Effector memory CD4-positive, alpha-beta T cell (primary cell): ENCODE results near the gene FAM83C.

Experiments
- DNase-seq, 3 donors: peaks; one replicate each; pipeline ENCODE4 v3.0.0-alpha.2; 2020
- H3K27ac ChIP-seq: 2 replicates; pipeline ENCODE4 v1.7.0; 2013; ENCODE audit warnings: mild to moderate bottlenecking, low read length, moderate library complexity; ENCODE audit not compliant: insufficient read depth, poor library complexity, severe bottlenecking
- H3K27me3 ChIP-seq: replicated peaks from 2 replicates; pipeline ENCODE4 v1.7.0; 2013; ENCODE audit warnings: mild to moderate bottlenecking, low read length; ENCODE audit not compliant: insufficient read depth, control insufficient read depth, poor library complexity, severe bottlenecking
- H3K36me3 ChIP-seq: 2 replicates; pipeline ENCODE4 v1.7.0; 2013; ENCODE audit warnings: mild to moderate bottlenecking, low read length, moderate library complexity; ENCODE audit not compliant: control insufficient read depth, insufficient read depth
- H3K4me1 ChIP-seq: 2 replicates; pipeline ENCODE4 v1.7.0; 2013; ENCODE audit warnings: low read length, mild to moderate bottlenecking; ENCODE audit not compliant: control insufficient read depth, insufficient read depth, poor library complexity, severe bottlenecking
- H3K4me3 ChIP-seq: 2 replicates; pipeline ENCODE4 v1.7.0; 2013; ENCODE audit warnings: low read length, low read depth, mild to moderate bottlenecking; ENCODE audit not compliant: insufficient read depth, poor library complexity, severe bottlenecking
- H3K9me3 ChIP-seq: 2 replicates; pipeline ENCODE4 v1.7.0; 2013; ENCODE audit warnings: mild to moderate bottlenecking, low read length, moderate library complexity; ENCODE audit not compliant: control insufficient read depth

The FAM83C gene

GRCh38 chr20:35235881-35236280 is 56.3 kb downstream of the FAM83C start:
- Histone ChIP-seq H3K36me3 (peaks cover 8% of the 10 kb centered on the region), H3K9me3 (no peaks in the 10 kb centered on the region)

More at GRCh38 chr20:35235881-35236280, 56.3 kb downstream of the FAM83C start:
- Histone ChIP-seq H3K27ac (no peak overlapping the region), H3K4me3 (no peak overlapping the region), H3K4me1 (no peaks in the 10 kb centered on the region), H3K27me3 (no peaks in the 10 kb centered on the region)
- DNase-seq: no peak
